Activated naive CD4-positive, alpha-beta T cell treated with Interleukin-2 at 50 U/mL for 16 hours (primary cell): ENCODE results near the gene CIT.

Source experiments
- DNase-seq: peaks from one replicate; pipeline ENCODE4 v3.0.0-alpha.2; 2020

The CIT gene

DNA sequence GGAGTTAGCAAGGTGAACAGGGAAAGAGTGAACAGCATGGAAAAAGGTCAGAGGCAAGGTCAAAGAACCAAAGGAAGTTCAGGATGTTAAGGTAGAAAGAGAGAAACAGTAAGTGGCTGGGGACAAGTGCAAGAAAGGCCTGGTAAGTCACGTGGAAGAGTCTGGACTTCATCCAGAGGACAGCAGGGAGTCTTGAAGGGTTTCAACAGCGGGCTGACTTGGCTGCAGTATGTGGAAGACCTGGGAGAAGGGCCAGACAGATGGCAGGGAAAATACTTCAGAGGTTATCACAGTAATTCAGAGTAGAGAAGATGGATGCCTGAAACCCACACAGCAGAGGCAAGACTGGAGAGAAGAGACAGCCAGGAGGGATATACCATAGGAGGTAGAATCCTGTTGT, 34.0 kb downstream of the CIT start:
- DNase-seq, result no peak

DNA sequence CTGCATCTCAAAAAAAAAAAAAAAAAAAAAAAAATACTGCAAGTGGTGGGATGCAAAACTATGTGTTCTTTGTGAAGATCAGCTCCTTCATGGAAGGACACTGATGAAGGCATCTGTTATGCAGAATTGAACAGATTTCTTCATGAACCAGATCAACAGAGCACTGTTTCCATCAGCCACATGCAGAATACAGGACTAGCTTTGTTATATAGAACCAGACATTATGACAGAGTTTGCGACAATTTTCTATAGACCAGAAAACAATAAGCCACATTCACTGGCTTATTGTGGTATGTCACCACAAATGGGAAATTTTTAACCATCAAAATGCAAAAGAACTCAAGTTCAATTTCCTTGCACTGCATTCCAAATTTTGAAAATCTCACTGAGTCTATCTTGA, 34.7 kb downstream of the CIT start:
- DNase-seq, result no peak

DNA sequence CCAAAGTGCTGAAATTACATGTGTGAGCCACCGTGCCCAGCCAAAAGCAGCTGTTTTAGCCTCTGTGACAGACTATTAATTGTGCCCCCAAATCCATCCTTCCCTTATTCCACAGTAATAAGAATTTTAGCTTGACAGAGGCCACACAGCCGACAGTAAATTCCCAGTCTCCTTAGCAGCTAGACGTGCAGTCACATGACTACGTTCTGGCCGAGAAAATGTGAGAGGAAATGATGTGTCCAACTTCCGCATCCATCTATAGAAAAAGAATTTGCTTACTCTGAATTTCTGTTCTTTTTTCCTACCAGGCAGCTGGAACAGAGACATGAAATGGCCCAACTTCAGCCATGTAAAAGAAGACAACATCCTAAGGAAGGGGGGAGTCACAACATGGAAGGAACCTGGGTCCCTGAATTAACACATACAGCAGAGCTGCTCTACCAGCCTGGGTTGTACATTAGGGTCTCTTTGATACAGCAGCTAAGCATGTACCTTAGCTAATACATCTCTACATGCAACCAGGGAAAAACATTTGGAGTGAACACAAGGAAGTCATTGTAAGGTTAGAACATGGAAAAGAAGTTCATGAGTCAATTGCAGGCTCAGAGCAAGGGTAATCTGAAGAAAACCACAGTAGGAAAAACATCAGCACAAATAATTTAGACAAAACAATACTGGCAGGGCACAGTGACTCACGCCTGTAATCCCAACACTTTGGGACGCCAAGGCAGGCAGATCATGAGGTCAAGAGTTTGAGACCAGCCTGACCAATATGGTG, 35.5 kb downstream of the CIT start:
- no peak for DNase-seq

DNA sequence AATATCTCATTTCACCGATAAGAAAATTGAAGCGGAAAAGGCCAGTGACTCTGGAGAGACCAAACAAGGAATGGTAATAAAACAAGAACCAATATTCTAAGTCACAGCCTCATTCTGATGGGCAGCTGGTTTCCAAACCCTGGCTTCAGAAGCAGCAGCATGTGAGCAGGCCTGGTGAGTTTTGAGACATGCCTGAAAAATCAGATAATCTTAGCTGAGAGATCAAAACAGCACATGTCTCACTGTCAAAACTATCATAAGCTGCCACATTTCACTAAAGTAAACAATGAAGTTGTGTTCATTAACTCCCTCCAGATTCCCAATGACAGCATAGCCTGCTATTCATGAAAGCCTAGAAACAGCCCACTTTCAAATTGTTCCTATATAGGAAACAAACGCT, 36.5 kb downstream of the CIT start:
- no peak for DNase-seq

DNA sequence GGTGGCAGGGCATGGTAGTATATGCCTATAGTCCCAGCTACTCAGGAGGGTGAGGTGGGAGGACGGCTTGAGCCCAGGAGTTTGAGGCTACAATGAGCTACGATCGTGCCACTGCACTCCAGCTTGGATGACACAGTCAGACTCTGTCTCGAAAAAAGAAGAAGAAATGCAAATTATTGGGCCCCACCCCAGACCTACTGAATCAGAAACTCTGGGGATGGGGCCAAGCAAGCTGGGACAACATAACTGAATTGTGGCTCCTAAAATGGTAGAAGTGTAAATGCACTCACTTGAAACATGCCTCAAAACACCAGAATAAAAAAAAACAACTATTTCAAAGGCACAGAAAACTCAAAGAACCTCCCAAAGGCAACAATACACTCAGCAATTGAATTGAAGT, 37.0 kb downstream of the CIT start:
- DNase-seq, result no peak

DNA sequence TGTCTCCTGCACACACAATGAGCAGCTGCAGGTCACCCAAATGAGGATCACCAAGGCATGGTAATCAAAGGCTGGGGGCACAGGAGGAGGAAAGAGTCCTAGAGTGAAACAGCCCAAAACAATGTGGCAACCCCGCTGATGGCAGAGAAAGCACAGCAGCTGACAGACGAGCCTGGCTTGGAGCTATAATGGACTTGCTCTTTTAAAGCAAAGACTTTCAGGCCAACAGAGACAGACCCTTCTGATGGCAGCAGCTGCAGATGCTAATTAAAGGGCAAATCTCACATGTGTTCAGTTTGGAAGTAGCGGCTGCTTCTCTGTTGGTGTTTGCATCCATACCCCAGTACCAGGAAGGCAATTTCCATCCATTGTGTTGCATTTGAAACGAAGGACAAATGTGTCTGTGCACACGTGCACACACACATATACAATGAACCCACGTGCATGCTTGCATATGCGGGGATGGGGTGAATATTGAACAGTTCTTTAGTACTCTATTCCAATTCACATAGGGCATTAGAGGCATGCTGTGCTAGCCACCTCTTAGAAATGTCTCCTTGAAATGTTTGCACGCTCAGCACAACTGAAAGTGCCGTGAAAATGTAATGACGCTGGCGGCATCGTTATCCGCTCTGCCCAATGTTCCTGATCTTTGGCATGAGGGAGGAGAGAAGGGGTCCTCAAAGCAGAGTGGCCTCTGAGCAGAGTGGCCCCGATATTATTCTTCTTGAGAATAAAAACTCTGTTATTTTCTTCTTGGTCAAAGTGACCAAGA, 38.1 kb downstream of the CIT start:
- no peak for DNase-seq

DNA sequence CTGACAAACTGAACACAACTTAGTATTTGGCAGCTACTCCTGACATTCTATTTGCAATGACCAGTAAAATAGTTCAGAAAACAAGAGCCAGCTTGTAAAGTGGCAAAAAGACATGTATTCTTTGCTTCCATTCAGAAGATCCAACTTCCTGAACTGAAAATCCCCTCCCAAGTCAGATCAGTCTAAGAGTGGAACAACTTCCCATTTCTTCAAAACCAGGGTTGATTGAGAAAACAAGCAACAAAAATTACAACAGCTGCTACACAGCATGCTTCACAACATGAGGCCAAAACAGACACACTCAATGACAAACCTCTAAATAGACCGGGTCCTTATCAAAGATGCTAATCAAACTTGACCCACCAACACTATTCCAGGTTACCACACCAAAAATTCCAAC, 40.3 kb downstream of the CIT start:
- no peak for DNase-seq

DNA sequence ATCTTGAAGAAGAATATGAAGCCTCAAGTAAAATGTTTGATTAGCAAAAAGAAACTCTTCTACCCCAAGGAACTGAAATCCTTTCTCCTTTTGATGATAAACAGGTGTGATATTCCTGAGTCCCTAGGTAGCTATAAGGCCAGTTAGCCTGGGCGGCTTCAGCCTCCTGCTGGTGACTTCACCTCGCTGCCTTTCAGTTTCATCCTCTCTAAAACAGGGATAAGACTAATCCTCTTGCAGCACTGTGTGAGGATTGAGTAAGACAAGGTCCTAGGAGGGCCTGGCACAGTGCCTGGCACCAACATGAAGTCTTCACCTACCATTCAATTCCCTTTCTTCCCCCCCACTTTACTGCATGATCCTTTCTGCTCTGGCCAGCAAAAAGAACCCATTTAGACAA, 42.1 kb downstream of the CIT start:
- DNase-seq, result no peak

DNA sequence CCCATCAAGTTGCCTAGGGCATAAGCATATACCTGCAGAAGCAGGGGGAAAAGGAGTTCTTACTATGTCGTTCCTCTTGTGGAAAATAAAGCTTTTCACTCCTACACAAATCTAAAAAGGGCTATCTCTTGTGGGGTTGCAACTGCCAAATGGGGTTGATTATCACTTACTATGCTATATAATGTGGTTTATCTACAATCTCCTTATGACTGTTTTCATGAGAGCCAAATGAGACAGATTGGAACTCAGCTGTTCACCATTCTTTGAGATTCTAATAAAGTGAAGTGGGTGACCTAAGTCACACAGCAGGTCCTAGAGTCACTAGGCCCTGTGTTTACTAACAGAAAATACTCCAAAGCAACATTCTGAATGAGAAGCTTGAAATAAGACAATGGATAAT, 47.7 kb downstream of the CIT start:
- DNase-seq, result no peak

DNA sequence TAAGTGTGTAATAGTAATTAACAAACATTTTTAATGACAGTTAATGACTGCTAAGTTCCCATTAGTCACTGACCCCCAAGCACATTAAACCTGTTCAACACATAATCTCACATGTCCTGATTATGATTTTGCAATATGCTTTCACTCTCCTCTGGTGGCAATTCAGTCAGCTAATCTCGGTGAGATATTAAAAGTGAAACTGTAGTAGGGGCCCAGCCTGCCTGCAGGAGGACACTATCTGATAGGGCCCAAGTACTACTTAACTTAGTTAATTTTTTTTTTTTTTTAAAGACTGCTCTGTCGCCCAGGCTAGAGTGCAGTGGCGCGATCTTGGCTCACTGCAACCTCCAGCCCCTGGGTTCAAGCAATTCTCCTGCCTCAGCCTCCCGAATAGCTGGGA, 48.8 kb downstream of the CIT start:
- no peak for DNase-seq

DNA sequence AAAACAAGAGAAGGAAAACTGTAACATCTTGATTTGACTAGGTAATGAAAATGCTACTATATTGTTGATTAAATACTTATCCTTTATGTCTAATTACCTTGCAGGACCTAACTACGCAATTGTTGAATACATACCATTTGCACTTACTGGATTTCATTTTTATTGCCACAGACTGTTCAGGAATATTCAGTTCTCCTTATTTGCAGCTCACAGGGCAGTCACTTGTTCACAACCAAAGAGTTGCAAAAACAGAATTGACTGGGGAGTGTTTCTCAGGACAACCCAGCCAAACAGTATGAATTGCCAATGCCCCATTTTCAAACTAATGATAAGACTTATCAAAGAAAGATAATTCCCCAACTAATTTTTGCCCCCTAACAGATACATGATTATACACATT, 49.4 kb downstream of the CIT start:
- DNase-seq, result no peak

DNA sequence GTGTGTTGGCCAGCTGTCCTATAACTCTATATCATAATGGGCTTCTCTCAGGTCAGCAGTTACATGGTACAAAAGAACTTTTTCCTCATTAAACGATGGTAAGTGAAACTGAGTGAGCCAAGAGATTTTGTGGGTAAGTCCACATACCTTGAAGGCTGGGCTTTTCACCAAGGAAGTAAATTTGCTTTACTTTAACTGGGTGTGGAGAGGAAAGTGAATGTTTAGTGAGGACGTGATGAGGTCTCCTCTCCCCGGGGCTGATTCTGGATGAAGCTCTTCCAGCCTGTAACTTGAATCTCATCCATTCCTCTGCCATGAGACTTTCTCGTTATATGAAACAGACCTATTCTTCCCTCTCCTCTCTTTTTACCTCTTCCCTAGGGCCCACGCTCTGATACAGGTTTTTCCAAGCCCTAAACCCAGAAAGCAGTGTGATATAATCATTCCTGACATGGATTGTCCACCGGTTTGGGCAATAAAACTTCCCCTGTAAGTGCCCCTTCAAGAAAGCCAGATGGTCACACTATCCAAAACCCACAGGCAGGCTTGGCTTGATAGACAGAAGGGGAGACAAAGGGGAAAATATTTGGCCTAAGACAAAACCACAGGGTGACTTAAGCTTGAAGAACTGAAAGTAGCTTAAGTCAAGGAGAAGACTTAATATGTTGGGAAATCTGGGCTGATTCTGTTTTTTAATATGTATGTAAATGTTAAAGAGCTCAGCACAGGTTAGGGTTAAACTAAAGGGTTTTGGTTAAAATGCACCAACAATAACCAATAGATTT, 50.3 kb downstream of the CIT start:
- DNase-seq, result no peak

DNA sequence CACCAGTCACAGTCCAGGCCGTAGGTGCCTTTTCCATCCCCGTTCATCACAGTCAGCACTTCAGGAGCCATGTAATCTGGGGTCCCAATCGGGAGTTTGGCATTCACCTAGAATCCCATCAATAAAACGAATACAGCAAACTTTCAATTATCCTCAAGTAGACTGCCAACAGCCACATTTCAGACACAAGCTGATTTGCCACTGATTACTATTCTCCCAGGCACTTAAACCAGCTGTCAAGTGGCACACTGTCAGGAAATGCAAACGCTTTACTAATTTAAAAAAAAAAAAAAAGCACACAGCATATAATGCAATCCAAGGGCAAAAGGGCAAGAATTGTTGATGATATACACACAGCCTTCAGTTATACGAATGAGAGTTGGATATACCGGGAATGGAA, 51.9 kb downstream of the CIT start:
- DNase-seq, result no peak

DNA sequence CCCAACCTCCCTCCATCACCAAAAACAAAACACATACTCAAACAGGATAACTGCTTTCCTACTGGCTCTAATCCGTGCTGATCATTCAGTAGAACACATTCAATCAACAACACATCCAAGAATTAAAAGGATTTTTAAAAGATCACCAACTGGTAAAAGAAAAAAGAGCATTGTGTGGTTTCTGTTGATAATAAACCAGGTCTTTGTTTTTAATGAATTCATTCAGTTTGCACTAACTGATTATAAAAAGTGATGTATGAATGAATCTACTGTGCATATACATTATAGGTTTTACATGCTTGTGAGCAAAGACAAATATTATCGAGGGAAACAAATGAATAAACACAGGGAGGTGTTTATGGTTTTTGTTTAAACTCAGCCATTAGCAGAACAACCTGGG, 55.1 kb downstream of the CIT start:
- DNase-seq, result no peak

DNA sequence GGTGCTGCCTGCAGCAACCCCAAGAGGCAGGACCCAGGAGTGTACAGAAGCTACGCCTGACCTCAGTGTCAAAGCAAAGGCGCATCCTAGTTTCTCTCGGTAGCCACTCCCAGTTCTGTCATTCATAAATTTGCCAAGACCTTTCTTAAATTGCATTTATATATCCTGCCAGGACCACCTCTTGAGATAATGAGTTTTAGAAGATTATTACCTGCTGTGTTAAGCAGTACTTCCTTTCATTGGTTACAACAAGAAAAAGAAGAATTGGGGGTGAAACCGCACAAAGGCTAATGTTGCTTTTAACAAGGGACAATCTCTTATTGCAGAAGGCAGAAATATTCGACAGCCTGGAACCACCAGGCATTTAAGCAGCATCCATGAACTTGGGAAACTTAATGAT, 57.8 kb downstream of the CIT start:
- DNase-seq, result no peak

DNA sequence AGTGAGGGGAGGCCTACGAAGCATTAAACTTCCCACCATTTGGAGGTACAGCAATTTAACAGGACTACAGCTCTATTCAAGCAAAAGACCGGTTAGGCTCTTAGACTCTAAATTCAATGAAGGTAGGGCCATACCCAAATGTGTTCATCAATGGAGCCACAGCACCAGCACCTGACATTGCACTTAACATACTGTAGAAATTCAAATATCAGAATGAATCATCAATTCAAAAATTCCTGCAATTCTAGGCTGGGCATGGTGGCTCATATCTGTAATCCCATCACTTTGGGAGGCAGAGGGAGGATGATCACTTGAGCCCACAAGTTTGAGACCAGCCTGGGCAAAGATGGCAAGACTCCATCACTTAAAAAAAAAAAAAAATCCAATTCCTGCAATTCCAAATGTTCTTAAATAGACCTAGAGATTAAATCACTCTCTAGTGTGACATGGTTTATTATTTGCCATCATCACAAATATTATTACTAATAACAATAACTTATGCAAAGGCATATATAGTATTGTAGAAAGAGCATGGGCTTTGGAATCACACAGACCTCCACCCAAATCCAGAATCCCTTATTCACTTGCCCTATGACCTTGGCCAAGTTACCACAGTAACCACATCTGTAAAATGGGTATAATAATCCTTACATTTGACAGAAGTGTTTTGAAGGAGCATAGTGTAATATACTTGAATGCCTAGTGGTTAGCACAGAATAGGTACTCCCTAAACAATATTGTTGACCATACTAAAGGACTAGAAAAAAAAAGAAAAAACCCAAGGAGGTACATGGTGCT, 59.4 kb downstream of the CIT start:
- no peak for DNase-seq

DNA sequence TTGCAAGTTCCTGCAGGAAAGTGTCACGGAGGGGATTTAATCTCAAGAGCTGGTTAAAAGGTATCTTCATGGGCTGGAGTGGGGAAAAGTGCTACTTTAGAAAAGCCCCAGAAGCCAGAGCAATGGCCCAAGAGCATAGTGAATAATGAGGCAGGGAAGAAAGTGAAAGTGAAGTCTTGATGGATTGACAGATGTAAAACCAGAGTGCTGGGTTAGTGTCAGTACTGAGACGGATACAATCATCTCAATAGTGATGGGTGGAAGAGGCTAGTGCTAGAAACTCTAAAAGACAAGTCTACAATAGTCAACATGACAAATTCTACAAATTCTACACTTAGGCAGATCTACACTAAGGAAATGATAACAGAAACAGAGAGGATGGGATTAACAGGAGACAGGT, 68.1 kb downstream of the CIT start:
- no peak for DNase-seq

DNA sequence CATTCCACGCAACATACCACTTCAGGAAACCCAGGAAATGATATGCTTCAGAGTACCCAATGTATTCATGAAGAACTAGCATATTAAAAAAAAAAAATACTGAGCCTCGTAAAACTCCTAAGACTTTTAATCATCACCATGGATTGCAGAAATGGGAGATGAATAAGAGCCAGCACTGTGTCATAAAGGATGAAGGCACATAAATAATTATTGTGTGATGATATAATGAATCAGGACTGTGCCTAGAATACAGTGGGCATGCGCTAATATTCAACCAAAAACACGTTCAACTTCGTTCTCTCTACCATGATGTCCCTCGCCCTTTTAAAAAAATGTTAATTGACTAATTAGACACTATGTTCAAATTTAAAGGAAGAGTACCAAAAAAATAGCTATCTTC, 68.7 kb downstream of the CIT start:
- no peak for DNase-seq

DNA sequence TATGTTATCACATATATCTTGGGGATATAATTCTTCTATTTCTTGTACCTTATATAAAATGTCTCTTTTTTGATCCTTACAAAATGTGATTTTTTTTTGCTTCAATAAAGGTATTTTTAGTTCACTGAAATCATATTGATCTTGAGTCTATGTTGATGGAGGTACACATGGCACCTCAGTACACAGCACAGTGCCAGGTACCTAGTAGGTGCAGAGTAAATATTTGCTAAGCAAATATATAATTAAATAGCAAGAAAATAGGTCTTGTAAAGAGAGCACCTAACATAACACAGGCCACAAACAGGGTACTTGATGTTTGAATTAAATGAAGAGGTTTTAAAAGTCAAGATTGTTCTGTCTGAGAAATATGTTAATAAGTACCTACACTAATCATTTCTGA, 69.7 kb downstream of the CIT start:
- DNase-seq, result no peak

DNA sequence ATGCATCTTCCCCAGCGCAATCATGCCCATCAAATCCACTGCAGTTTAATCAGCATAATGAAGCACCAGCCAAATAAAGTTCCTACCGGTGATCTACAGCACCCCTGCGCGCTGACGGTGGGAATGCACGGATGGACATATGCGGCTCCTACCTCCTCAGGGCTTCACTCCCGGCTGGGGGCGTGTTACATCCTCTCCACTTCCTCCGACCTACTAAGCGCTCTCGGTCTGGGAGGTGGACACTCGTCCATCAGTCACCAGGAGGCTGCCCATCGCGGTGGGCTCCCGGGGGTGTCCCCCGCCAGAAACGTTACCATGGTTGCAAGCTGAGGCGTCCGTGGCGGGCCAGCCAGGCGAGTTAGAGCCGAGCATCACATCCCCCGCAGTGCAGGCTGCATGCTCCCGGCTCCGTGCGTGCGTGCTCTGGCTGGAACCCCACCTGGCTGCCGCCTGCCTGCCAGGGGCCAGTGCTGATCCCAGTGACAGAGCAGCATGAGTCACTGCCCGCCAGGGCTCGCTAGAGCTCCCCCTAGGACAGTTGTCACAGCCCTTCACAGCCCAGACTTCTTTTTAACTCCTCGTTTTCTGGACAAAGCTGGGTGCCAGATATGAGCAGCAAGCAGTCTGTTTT, 73.0 kb downstream of the CIT start:
- DNase-seq, result no peak

DNA sequence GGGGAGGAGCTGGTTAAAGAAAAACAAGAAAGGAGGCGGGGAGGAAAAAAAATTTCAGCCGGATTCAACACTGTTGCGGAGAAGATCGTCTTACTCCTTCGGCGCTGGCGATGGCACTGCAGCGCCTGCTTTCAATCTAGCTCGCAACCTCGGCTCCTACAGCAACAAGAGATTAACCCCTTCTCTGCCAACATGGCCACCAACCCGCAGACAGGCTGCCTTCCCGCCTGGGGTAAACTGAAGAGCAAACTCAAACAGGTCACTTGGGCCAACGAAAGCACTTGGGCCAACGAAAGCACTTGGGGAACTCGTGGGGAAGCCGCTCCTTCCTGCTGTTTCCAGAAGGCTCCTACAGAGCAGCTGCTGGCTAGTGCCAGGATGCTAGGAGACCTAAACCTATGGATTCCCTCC, 73.7 kb downstream of the CIT start:
- DNase-seq, result no peak

DNA sequence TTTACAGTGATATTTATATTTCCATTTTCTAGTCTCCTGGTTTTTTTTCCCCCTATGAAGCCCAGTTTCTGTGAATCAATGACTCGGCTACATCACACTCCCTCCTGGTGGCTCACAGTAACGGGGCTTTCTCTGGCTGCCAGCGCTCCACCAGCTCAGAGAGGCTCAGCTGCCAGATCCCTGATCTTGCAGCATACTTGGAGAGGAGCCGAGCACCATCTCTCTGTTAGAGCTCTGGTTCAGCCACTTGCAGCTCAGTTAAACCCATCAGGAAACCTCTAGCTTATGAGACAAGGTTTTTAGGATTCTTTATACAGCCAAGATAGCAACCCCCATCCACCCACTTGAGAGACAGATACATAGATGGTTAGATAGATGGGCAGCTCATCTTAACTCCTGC, 74.6 kb downstream of the CIT start:
- no peak for DNase-seq

DNA sequence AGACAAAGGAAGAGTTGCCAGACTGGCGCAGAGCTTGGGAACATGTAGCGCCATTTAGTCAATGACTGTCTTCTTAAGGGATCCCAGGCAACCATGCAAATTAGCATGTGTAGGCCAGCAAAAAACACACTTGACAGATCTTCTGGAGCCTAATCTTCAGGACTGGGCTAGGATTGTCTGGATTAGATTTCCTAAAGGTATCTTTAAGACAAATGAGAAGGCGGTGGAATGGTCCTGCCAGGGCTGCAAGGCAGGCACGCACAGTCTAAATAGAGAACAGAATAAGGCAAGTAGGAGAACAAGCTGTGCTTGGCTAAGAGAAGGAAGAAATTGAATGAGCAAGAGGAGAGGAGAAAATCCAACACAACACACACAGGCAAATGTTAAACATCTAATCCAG, 80.0 kb downstream of the CIT start:
- DNase-seq, result no peak
